Endothelial cell of umbilical vein (primary cell): Measurements from ENCODE around the gene EIF5B. TPM values are rescaled to one million over a fixed set of nuclear protein-coding genes. Genes with fewer than 3 reads are reported as not detected.
"Not testable (repeated sequence)": the region's sequence is repeated elsewhere in the genome, so short reads cannot be mapped to it uniquely, and the experiment has no call there.

Experiments
- BruUV-seq: library from RNA; stranded (reverse); fragments of 400-500 nt; replicated peaks from 2 replicates; lab custom pipeline; 2021; lab: Mats Ljungman, UMichigan
- CTCF ChIA-PET: fragments of 300-600, 350-600 bp; sonication (Branson Sonifier 250); formaldehyde crosslinking; loops from one replicate; lab custom pipeline; 2021; ENCODE audit warnings: antibody characterized with exemption, inconsistent platforms; lab: Charles Lee
- POLR2A ChIA-PET: fragments of 300-600, 350-600 bp; sonication (Branson Sonifier 250); formaldehyde crosslinking; loops from one replicate; lab custom pipeline; 2021; ENCODE audit warnings: antibody characterized with exemption, inconsistent platforms; lab: Charles Lee
- DNase-seq: peaks from one replicate; pipeline ENCODE4 v3.0.0-alpha.2; 2011; ENCODE audit warnings: low read depth, low spot score
- FAIRE-seq: peaks from 2 replicates; lab custom pipeline; 2011; peaks lifted over from hg19 to GRCh38; lab: Jason Lieb, UNC
- H2AFZ ChIP-seq: 2 replicates; pipeline ENCODE4 v1.6.0; 2012; ENCODE audit warnings: low read depth, low read length, control low read depth, inconsistent platforms
- H3K27ac ChIP-seq: 2 replicates; pipeline ENCODE4 v1.5.1; 2011; ENCODE audit warnings: low read depth, mild to moderate bottlenecking, control low read depth, low read length, moderate library complexity; ENCODE audit not compliant: insufficient read depth
- H3K27me3 ChIP-seq, 2 experiments: 2 replicates each; pipeline versions ENCODE4 v1.6.0 to v1.6.1; 2011; ENCODE audit warnings: low read length in 2 of 2, mixed read lengths in 1 of 2; ENCODE audit not compliant: control insufficient read depth in 2 of 2, insufficient read depth in 2 of 2
- H3K36me3 ChIP-seq, 2 experiments: 2 replicates in 1 of 2; 3 replicates in 1 of 2; pipeline ENCODE4 v1.5.1; 2011; ENCODE audit warnings: low read length in 2 of 2, mild to moderate bottlenecking in 1 of 2, moderate library complexity in 1 of 2; ENCODE audit not compliant: control insufficient read depth in 2 of 2, insufficient read depth in 2 of 2; ENCODE audit errors: extremely low read depth in 1 of 2
- H3K4me1 ChIP-seq: 3 replicates; pipeline ENCODE4 v1.5.1; 2011; ENCODE audit warnings: mild to moderate bottlenecking, low read length; ENCODE audit not compliant: control insufficient read depth, insufficient read depth; ENCODE audit errors: extremely low read depth
- H3K4me2 ChIP-seq: 2 replicates; pipeline ENCODE4 v1.6.1; 2011; ENCODE audit warnings: low read length, control low read depth, mixed read lengths; ENCODE audit not compliant: insufficient read depth
- H3K4me3 ChIP-seq, 3 experiments: fragments of 200-600 bp in 1 of 3; sonication (generic), shearing (Covaris generic) in 1 of 3; replicated peaks in 1 of 3; 2 replicates each; pipeline ENCODE4 v1.5.1; 2011 to 2016; ENCODE audit warnings: control low read depth in 3 of 3, low read length in 3 of 3, mild to moderate bottlenecking in 2 of 3, inconsistent platforms in 1 of 3, low read depth in 1 of 3, moderate library complexity in 1 of 3; ENCODE audit not compliant: insufficient read depth in 1 of 3
- H3K79me2 ChIP-seq: 2 replicates; pipeline ENCODE4 v1.6.0; 2012; ENCODE audit warnings: low read length, inconsistent platforms; ENCODE audit not compliant: control insufficient read depth, insufficient read depth
- H3K9ac ChIP-seq: replicated peaks from 2 replicates; pipeline ENCODE3; 2011; ENCODE audit warnings: low read length, control low read depth; ENCODE audit not compliant: insufficient read depth; ENCODE audit errors: extremely low read depth
- H3K9me1 ChIP-seq: replicated peaks from 3 replicates; pipeline ENCODE4 v1.6.0; 2011; ENCODE audit warnings: mild to moderate bottlenecking, low read length; ENCODE audit not compliant: control insufficient read depth, insufficient read depth; ENCODE audit errors: extremely low read depth
- H3K9me3 ChIP-seq: replicated peaks from 2 replicates; pipeline ENCODE4 v1.5.1; 2012; ENCODE audit warnings: low read length, inconsistent platforms; ENCODE audit not compliant: control insufficient read depth, insufficient read depth
- H4K20me1 ChIP-seq: replicated peaks from 2 replicates; pipeline ENCODE3; 2011; ENCODE audit warnings: mild to moderate bottlenecking, low read length; ENCODE audit not compliant: control insufficient read depth, insufficient read depth; ENCODE audit errors: extremely low read depth
- CTCF ChIP-seq, 2 donors: IDR thresholded peaks; 1 replicate in 1 of 2; 2 replicates in 1 of 2; pipeline ENCODE4 v1.5.1; 2011; ENCODE audit warnings: low read length in 2 of 2, mild to moderate bottlenecking in 2 of 2, moderate library complexity in 2 of 2, control low read depth in 1 of 2, inconsistent platforms in 1 of 2, low read depth in 1 of 2; ENCODE audit not compliant: insufficient read depth in 1 of 2; ENCODE audit errors: extremely low read depth in 1 of 2
- EZH2 ChIP-seq: IDR thresholded peaks from 2 replicates; pipeline ENCODE4 v1.6.1; 2012; ENCODE audit warnings: borderline replicate concordance, low read depth, mild to moderate bottlenecking, moderate library complexity, low read length, inconsistent platforms; ENCODE audit not compliant: severe bottlenecking
- FOS ChIP-seq: IDR thresholded peaks from 2 replicates; pipeline ENCODE4 v1.6.1; 2011; ENCODE audit warnings: mild to moderate bottlenecking, low read length, moderate library complexity, borderline replicate concordance; ENCODE audit not compliant: insufficient read depth
- GATA2 ChIP-seq: IDR thresholded peaks from 2 replicates; pipeline ENCODE4 v1.7.0; 2011; ENCODE audit warnings: low read depth, mild to moderate bottlenecking, moderate library complexity, mixed read lengths, low read length; ENCODE audit not compliant: insufficient read length, insufficient read depth
- JUN ChIP-seq: IDR thresholded peaks from 2 replicates; pipeline ENCODE4 v1.6.1; 2011; ENCODE audit warnings: borderline replicate concordance, low read depth; ENCODE audit not compliant: insufficient read length, insufficient read depth
- MAX ChIP-seq: IDR thresholded peaks from 2 replicates; pipeline ENCODE4 v1.6.1; 2011; ENCODE audit not compliant: insufficient read depth, insufficient read length
- MYC ChIP-seq: IDR thresholded peaks from one replicate; pipeline ENCODE4 v1.6.1; 2011; ENCODE audit warnings: mild to moderate bottlenecking, low read depth, low read length
- POLR2A ChIP-seq: IDR thresholded peaks from 2 replicates; pipeline ENCODE4 v1.6.1; 2012; ENCODE audit warnings: low read depth, mild to moderate bottlenecking, control low read depth, low read length
- POLR2AphosphoS5 ChIP-seq: IDR thresholded peaks from 2 replicates; pipeline ENCODE4 v1.6.1; 2012; ENCODE audit warnings: low read depth, mild to moderate bottlenecking, control low read depth, low read length, moderate library complexity; ENCODE audit not compliant: insufficient read depth
- dilution Hi-C: fragments of 300-500 bp; cut with MboI; formaldehyde crosslinking; loops from one replicate; pipeline ENCODE4 v1.15.0; 2019; ENCODE audit warnings: low sequenced_read_pairs; ENCODE audit not compliant: extremely low pct_ligation_motif_present
- intact Hi-C: fragments of 100-400 bp; cut with micrococcal nuclease; formaldehyde crosslinking; loops from one replicate; pipeline ENCODE4 v1.10.0; 2022
- polyA plus RNA-seq, 4 experiments: library from polyadenylated mRNA; depleted of rRNA in 3 of 4; stranded (reverse) in 3 of 4; unstranded in 1 of 4; fragments of >200 nt; gene quantifications; 2 replicates each; pipeline versions ENCODE4 v1.2.1 to v1.2.3, GENCODE V29; 2011 to 2012; ENCODE audit warnings: missing spikeins in 1 of 4
- total RNA-seq: library from RNA; stranded (reverse); gene quantifications from 2 replicates; pipeline ENCODE4 v1.2.3, GENCODE V29; 2021

The EIF5B gene
- total and polyA plus RNA-seq, 2 donors (not counting 3 experiments of a cell fraction or from before 2014, with no cell fraction given) = 10.1 to 54.5 TPM

GRCh38 chr2:99317161-99317872 is 19.9 kb upstream of the EIF5B start:
- Histone ChIP-seq H3K27me3 (no peaks in the 10 kb centered on the region), H3K27ac (no peak overlapping the region), H3K9ac (no peak overlapping the region), H3K36me3 (peaks cover 9 to 15% of the 10 kb centered on the region in 2 experiments), H3K4me3 (no peak overlapping the region), H3K4me1 (peaks cover 2% of the 10 kb centered on the region), H3K79me2 (no peaks in the 10 kb centered on the region), H3K9me3 (no peaks in the 10 kb centered on the region), H3K4me2 (no peak overlapping the region), H2AFZ (no peak overlapping the region), H4K20me1 (no peaks in the 10 kb centered on the region), H3K9me1 (no peaks in the 10 kb centered on the region)
- DNase-seq (no peak), FAIRE-seq (no peak)
- no TSS peak for BruUV-seq
- intact Hi-C loops (no loop called here), dilution Hi-C loops (no loop called here)
- ChIA-PET POLR2A (no interaction called here), CTCF (no interaction called here)
- TF ChIP-seq POLR2AphosphoS5 (no peak), MYC (no peak), GATA2 (no peak), POLR2A (no peak), EZH2 (no peak), MAX (no peak), FOS (no peak), JUN (no peak), CTCF (IDR thresholded peaks at IDR 0.05; ENCODE audit: extremely low read depth in 1 of 2, insufficient read depth in 1 of 2, low read depth in 1 of 2, low read length in 2 of 2) (no peak)

- intact Hi-C loops = loop anchor here (1.0 kb wide), 1 partner anchor 38 kb away; no protein-coding TSS in a partner anchor
- H3K9me1 ChIP-seq, H3K27me3 ChIP-seq, H3K4me2 ChIP-seq, H2AFZ ChIP-seq, H3K79me2 ChIP-seq, H3K4me3 ChIP-seq, H3K9ac ChIP-seq, CTCF ChIA-PET, H3K27ac ChIP-seq, FAIRE-seq, POLR2A ChIA-PET, H4K20me1 ChIP-seq, H3K4me1 ChIP-seq, dilution Hi-C loops, H3K9me3 ChIP-seq, DNase-seq, BruUV-seq: not testable (repeated sequence)
- H3K36me3 ChIP-seq = peaks cover 9 to 18% of the 10 kb centered on the region in 2 experiments
Observed at GRCh38 chr2:99317873-99318200, 19.4 kb upstream of the EIF5B start.
